Upper lobe of right lung (tissue), 1 donor: Measurements from ENCODE around the gene NLN. TPM values are rescaled to one million over a fixed set of nuclear protein-coding genes. Genes with fewer than 3 reads are reported as not detected.

Source experiments
- ATAC-seq: fragments of 200-7000 bp; cut with Tn5 transposase; one replicate; pipeline ENCODE4 v1.9.1; 2020; ENCODE audit warnings: mild to moderate bottlenecking, moderate library complexity
- DNase-seq: peaks from one replicate; pipeline ENCODE4 v3.0.0-alpha.2; 2020
- H3K27ac ChIP-seq: fragments of 200-600 bp; one replicate; pipeline ENCODE4 v1.8.0; 2022
- H3K27me3 ChIP-seq: fragments of 200-600 bp; one replicate; pipeline ENCODE4 v1.8.0; 2022; ENCODE audit warnings: mild to moderate bottlenecking
- H3K36me3 ChIP-seq: fragments of 200-600 bp; one replicate; pipeline ENCODE4 v1.8.0; 2022
- H3K4me1 ChIP-seq: fragments of 200-600 bp; one replicate; pipeline ENCODE4 v1.8.0; 2022
- H3K4me3 ChIP-seq: fragments of 200-600 bp; one replicate; pipeline ENCODE4 v1.8.0; 2022; ENCODE audit warnings: mild to moderate bottlenecking
- H3K9me3 ChIP-seq: fragments of 200-600 bp; one replicate; pipeline ENCODE4 v1.8.0; 2022
- CTCF ChIP-seq: fragments of 200-600 bp; IDR thresholded peaks from one replicate; pipeline ENCODE4 v1.8.0; 2022; ENCODE audit warnings: antibody characterized with exemption
- intact Hi-C: fragments of 100-400 bp; cut with DNase I; formaldehyde crosslinking; loops from one replicate; pipeline ENCODE4 v1.11.0; 2022
- total RNA-seq: library from RNA; stranded (reverse); fragmentation: NEBNext Ultra II Directional; extraction: Animal tissue kit (Norgen Biotek cat#: 25700); gene quantifications from one replicate; pipeline ENCODE4 v1.2.1, GENCODE V29; 2021
- donor health status: DM: no; HTN: yes; CAD: no; lungs with severe emphysema.

Gene NLN
- total RNA-seq, 1 donor from 2014 or later: 15.8 TPM

- no peak overlapping the region for H3K27ac ChIP-seq
- DNase-seq (no peak), ATAC-seq (no peak)
- TF ChIP-seq CTCF: no peak
- intact Hi-C loops: no loop called here
- no peaks in the 10 kb centered on the region for H3K9me3 ChIP-seq
- H3K36me3 ChIP-seq: no peaks in the 10 kb centered on the region
- H3K27me3 ChIP-seq: no peaks in the 10 kb centered on the region
- peaks cover 3% of the 10 kb centered on the region for H3K4me1 ChIP-seq
- no peak overlapping the region for H3K4me3 ChIP-seq
Measured at GRCh38 chr5:65734921-65735320, 12.9 kb downstream of the NLN start.

GRCh38 chr5:65736011-65736410 is 14.0 kb downstream of the NLN start:
- Histone ChIP-seq H3K4me3 (no peak overlapping the region), H3K27me3 (no peaks in the 10 kb centered on the region), H3K9me3 (no peaks in the 10 kb centered on the region), H3K36me3 (no peaks in the 10 kb centered on the region), H3K27ac (no peak overlapping the region), H3K4me1 (peaks cover 3% of the 10 kb centered on the region)
- ATAC-seq (no peak), DNase-seq (no peak)
- TF ChIP-seq CTCF: no peak
- intact Hi-C loops: no loop called here

GRCh38 chr5:65737842-65738241 is 15.8 kb downstream of the NLN start:
- Histone ChIP-seq H3K27me3 (no peaks in the 10 kb centered on the region), H3K9me3 (no peaks in the 10 kb centered on the region), H3K27ac (no peak overlapping the region), H3K4me3 (no peak overlapping the region), H3K36me3 (no peaks in the 10 kb centered on the region), H3K4me1 (peaks cover 3% of the 10 kb centered on the region)
- intact Hi-C loops: no loop called here
- no peak for TF ChIP-seq CTCF
- peak; percentile 53 for ATAC-seq
- DNase-seq: no peak

- ATAC-seq: no peak
- DNase-seq: no peak
- TF ChIP-seq CTCF: no peak
- Histone ChIP-seq H3K4me3 (no peak overlapping the region), H3K9me3 (no peaks in the 10 kb centered on the region), H3K36me3 (no peaks in the 10 kb centered on the region), H3K27me3 (no peaks in the 10 kb centered on the region), H3K27ac (no peak overlapping the region), H3K4me1 (peaks cover 3% of the 10 kb centered on the region)
- intact Hi-C loops: no loop called here
Measured at GRCh38 chr5:65738305-65738704, 16.3 kb downstream of the NLN start.

GRCh38 chr5:65739162-65739561 is 17.2 kb downstream of the NLN start:
- Histone ChIP-seq H3K4me3 (no peak overlapping the region), H3K9me3 (no peaks in the 10 kb centered on the region), H3K27ac (no peak overlapping the region), H3K36me3 (no peaks in the 10 kb centered on the region), H3K27me3 (no peaks in the 10 kb centered on the region), H3K4me1 (peaks cover 3% of the 10 kb centered on the region)
- intact Hi-C loops: no loop called here
- TF ChIP-seq CTCF: no peak
- DNase-seq (no peak), ATAC-seq (no peak)

GRCh38 chr5:65742565-65743231 is 20.7 kb downstream of the NLN start:
- H3K4me3 ChIP-seq: no peak overlapping the region
- no peaks in the 10 kb centered on the region for H3K4me1 ChIP-seq
- no peaks in the 10 kb centered on the region for H3K36me3 ChIP-seq
- H3K27me3 ChIP-seq: no peaks in the 10 kb centered on the region
- H3K9me3 ChIP-seq: no peaks in the 10 kb centered on the region
- DNase-seq: no peak
- H3K27ac ChIP-seq: no peak overlapping the region
- ATAC-seq: peak; percentile 66
- intact Hi-C loops: no loop called here
- peak; percentile 58 for TF ChIP-seq CTCF
